RWPE1 (cell line): ENCODE measurements around the gene TPCN2.

Source experiments
- CTCF ChIA-PET: fragments of 350-600 bp; sonication (Branson Sonifier 250); formaldehyde crosslinking; extraction: SDS; loops from one replicate; lab custom pipeline; 2021; lab: Yijun Ruan, JAX
- POLR2A ChIA-PET: fragments of 400-600 bp; formaldehyde crosslinking; extraction: SDS; loops from one replicate; lab custom pipeline; 2020; ENCODE audit warnings: antibody characterized with exemption; ENCODE audit not compliant: low non-redundant PET; lab: Yijun Ruan, JAX
- DNase-seq: peaks from one replicate; pipeline ENCODE4 v3.0.0; 2012; ENCODE audit warnings: low spot score
- H3K27ac ChIP-seq: fragments of 450-650 bp; 2 replicates; pipeline ENCODE4 v1.5.1; 2017
- TF ChIP-seq, protein P1 (sequence below): fragments of 450-650 bp; conservative IDR thresholded peaks from 2 replicates; pipeline ENCODE4 v1.5.1; 2017; ENCODE audit warnings: low read depth, mild to moderate bottlenecking

The TPCN2 gene

DNA sequence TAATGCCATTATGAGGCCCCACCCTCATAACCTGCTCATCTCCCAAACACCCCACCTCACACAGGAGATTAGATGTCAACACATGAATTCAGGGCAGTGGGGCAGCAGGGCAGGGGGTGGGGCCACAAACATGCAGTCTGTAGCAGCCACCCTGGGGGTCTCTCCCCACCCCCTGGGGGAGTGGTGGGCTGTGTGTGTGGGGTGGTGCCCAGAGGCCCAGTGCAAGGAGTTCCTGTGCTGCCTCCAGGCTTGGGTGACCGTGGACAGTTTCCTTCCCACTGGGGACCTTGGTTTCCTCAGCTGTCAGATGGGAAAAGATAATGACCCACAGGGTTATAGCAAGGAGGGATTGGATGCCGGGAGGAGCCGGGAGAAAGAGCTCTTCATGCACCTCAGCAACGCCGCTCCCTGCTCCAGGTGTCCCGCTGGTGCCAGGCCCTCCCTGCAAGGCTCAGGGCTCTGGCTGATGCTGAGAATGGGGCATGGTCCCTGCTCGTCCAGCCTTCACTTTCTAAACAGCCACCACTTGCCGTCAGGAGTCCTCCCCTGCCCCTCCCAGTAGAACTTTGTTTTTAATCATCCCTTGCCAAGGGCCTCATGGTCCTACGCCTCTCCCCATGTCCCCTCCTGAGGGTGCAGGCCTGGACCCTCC, 33.7 kb upstream of the TPCN2 start:
- TF ChIP-seq, protein P1, sequence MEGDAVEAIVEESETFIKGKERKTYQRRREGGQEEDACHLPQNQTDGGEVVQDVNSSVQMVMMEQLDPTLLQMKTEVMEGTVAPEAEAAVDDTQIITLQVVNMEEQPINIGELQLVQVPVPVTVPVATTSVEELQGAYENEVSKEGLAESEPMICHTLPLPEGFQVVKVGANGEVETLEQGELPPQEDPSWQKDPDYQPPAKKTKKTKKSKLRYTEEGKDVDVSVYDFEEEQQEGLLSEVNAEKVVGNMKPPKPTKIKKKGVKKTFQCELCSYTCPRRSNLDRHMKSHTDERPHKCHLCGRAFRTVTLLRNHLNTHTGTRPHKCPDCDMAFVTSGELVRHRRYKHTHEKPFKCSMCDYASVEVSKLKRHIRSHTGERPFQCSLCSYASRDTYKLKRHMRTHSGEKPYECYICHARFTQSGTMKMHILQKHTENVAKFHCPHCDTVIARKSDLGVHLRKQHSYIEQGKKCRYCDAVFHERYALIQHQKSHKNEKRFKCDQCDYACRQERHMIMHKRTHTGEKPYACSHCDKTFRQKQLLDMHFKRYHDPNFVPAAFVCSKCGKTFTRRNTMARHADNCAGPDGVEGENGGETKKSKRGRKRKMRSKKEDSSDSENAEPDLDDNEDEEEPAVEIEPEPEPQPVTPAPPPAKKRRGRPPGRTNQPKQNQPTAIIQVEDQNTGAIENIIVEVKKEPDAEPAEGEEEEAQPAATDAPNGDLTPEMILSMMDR = no peak
- CTCF ChIA-PET = interaction anchor here (0.5 kb wide), 1 partner anchor 656 kb away, joined by 3 read pairs; no protein-coding TSS in a partner anchor
- no peak overlapping the region for H3K27ac ChIP-seq
- POLR2A ChIA-PET = no interaction called here
- DNase-seq = no peak

DNA sequence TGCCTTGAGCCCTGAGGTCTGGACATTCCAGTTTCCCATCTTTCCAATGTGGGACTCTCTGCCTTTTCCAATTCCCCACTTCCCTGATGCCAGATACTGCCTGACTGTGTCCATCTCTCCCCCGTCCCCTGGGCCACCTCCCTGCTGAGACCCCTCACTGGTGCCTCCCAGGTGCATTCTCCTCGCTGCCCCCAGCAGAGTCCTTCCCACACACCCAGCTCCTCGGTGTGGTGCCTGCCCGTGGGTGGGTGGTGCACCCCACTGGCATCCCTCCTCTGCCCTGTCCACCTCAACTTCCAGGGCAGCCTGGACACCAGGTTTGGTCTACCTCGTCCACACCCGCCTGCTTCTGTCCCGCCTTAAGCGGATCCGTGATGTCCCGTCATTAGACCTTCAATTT, 30.8 kb upstream of the TPCN2 start:
- no peak overlapping the region for H3K27ac ChIP-seq
- TF ChIP-seq, protein P1 = no peak
- POLR2A ChIA-PET = no interaction called here
- CTCF ChIA-PET = no interaction called here
- no peak for DNase-seq

DNA sequence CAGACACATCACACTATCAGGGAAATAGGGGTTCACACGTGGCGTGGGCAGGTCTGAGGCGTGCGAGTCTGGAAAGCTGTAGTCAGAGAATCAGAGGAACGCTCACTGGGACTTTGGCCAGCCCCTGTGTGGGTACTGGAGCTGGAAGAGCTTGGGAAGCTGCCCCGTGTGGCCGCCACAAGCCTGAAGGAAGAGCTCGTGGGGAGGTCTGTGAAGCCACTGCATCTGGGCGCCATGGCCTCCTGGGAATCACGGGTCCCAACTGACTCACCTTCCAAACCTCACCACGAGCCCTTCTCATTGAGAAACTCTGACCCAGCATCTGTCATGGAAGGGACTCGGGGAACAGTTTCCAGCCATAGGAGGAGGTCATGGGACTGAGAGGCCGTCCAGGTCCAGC, 29.8 kb upstream of the TPCN2 start:
- ChIA-PET CTCF (no interaction called here), POLR2A (no interaction called here)

DNA sequence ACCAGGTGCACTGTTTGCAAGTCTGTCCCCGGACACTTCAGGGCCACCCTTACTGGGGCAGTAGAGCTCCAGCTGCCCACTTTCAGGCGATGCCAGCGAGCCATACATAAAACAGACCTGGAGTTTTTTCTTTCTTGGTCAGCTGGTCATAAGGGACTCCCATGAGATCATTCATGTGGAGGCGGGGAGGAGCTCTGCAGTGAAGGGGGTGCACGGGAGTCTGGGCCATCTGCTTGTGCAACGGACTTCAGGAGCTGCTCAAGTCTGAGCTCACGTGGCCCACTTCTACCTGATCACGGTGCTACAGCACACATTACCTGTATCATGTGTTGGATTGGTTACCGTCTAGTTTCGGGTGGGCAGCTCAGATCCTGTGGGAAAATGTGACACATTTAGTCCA, 26.5 kb upstream of the TPCN2 start:
- TF ChIP-seq, protein P1 = no peak
- no peak overlapping the region for H3K27ac ChIP-seq
- CTCF ChIA-PET = no interaction called here
- DNase-seq = no peak
- POLR2A ChIA-PET = interaction anchor here (0.6 kb wide), 1 partner anchor 14 kb away, joined by 3 read pairs; no protein-coding TSS in a partner anchor

More for the DNA sequence above, 29.8 kb upstream of the TPCN2 start:
- H3K27ac ChIP-seq = no peak overlapping the region
- DNase-seq = no peak
- TF ChIP-seq, protein P1 = no peak

DNA sequence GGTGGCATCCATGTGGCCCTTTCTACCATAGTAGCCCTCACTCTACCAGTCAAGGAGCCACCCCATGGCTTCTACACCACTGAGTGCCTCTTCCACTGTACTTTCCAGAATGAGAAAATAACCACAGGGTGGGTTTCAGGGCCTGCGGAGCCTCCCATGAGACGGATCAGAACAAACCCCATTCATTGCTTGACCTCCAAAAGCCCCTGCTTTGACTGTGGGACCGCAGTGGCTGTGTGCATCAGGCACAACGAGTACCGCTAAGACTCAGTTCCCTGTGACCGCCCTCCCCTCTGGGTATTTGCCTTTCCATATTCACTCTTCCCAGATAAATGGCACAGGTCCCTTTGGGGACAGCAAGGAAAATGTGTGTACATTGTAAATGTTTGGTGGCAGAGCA, 24.2 kb upstream of the TPCN2 start:
- ChIA-PET CTCF (no interaction called here), POLR2A (no interaction called here)

DNA sequence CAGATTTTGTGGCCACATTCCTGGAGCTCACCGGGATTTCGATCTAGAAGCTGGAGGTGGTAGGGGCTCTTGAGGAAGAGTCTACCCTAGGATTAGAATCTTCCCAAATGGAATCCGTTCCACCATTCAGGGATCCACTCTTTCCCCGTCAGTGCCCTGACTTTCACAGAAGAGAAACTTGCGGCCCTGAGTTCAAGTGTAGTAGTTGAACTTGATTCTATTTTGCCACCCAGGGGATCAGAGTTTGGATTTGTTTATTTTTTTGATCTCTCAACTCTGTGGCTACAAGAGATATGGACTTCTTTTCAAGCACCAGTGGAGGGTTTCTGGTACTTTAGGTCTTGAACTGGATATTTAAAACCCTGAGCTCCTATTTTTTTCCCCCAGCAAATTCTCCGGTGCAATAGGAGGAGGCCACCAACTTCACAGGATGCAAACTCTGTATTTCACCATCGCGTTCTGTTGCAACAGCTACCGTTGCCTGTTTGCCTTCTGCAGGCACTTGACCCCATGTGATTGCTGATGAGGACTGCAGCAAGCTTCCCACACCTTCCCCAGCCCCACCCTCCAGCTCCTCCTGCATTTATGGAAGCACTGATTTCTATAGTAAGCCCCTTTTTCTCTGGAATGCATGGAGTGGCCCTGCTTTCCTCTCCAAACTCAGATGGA, 20.9 kb upstream of the TPCN2 start:
- DNase-seq = no peak
- ChIA-PET POLR2A (no interaction called here), CTCF (interaction anchor here (1.4 kb wide), 1 partner anchor 15 kb away, joined by 3 read pairs; the partner anchor contains the start of gene MRGPRF)
- no peak overlapping the region for H3K27ac ChIP-seq
- TF ChIP-seq, protein P1 = no peak

More for the DNA sequence above, 24.2 kb upstream of the TPCN2 start:
- TF ChIP-seq, protein P1 = no peak
- no peak for DNase-seq
- H3K27ac ChIP-seq = no peak overlapping the region
